DMS79 (cell line): ENCODE data around the gene PMS1.
"Not testable (repeated sequence)": the region's sequence is repeated elsewhere in the genome, so short reads cannot be mapped to it uniquely, and the experiment has no call there.

Source experiments
- DNase-seq: peaks from one replicate; lab custom pipeline; 2025; lab: John Stamatoyannopoulos, UW

Gene PMS1

GRCh38 chr2:189783927-189784867 lies at the start of gene PMS1, which contains the start of gene ORMDL1:
TSS of gene PMS1 (plus strand) at chr2:189784450. CDS start at chr2:189791810, 7,360 bp downstream.
TSS of gene ORMDL1 (minus strand) at chr2:189784339. CDS start at chr2:189782595, 1,744 bp downstream.
- peak; percentile 81 for DNase-seq

DNA sequence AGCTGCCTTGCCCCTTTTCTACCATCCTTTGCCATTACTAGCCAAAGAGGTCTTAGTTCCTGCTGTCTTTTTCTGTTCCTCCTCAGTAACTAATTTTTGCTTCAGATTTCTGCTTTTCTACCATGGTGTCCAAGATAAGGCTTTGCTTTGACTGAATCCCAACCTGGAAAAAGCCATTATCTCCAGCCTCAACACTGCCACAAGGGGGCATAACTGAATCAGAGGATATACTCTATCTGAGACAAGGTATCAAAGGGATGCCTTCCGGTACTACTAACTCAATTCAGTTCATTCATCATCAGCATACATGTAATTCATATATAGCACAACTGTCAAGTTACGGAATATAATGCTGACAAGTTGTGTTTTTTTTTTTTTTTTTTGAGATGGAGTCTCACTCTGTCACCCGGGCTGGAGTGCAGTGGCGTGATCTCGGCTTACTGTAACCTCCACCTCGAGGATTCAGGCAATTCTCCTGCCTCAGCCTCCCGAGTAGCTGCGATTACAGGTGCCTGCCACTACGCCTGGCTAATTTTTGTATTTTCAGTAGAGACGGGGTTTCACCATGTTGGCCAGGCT lies 33.1 kb upstream of the PMS1 start:
- no peak for DNase-seq

GRCh38 chr2:189756311-189756952 lies 27.8 kb upstream of the PMS1 start:
- no peak for DNase-seq

GRCh38 chr2:189760154-189760553 lies 24.1 kb upstream of the PMS1 start:
- DNase-seq: not testable (repeated sequence)

GRCh38 chr2:189762229-189762550 lies 22.1 kb upstream of the PMS1 start:
- no peak for DNase-seq

- peak; percentile 94 for DNase-seq
Observed at GRCh38 chr2:189762551-189763298, 21.5 kb upstream of the PMS1 start, which contains the start of gene OSGEPL1. TSS of gene OSGEPL1 (minus strand) at chr2:189762792. CDS start at chr2:189761640, 1,152 bp downstream.

DNA sequence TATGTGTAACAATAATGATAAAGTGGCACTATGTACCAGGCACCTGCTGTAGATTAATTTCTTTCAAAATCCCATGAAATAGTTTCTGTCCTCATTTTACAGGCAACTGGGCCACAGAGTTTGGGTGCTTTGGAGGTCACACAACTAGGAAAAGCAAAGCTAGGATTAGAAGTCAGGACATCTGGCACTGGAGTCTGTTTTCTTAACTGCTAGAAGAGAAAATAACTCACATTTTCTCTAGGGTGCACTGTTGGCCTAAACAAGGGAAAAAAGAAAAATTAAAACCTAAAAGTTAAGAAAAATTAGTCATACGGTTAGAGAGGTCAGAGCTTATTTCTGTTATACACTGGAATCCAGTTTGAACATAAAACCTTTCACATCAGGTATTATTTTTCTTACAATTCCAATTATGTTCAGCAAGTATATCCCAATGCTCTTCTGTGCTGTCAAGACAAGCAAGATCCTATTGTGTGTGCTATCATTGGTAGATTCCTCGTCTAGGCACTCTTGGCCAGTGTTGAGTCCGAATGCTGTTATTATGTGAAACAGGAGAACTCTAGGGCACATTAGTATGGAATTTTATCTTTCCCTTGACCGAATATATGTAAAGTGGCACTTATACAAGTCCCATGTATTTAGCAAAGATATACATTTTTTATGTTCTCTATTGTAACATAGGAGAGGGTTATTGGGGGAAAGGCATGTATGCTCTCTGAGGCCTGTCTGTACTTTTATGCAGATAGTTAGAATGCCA lies 20.2 kb upstream of the PMS1 start:
- no peak for DNase-seq

GRCh38 chr2:189770590-189771322 lies 13.5 kb upstream of the PMS1 start:
- no peak for DNase-seq

- DNase-seq: no peak
Observed at GRCh38 chr2:189772212-189772611, 12.0 kb upstream of the PMS1 start.

- DNase-seq: no peak
Observed at GRCh38 chr2:189782221-189782671, 2.0 kb upstream of the PMS1 start.

GRCh38 chr2:189783451-189783926 lies 761 bp upstream of the PMS1 start:
- DNase-seq: peak; percentile 66

DNA sequence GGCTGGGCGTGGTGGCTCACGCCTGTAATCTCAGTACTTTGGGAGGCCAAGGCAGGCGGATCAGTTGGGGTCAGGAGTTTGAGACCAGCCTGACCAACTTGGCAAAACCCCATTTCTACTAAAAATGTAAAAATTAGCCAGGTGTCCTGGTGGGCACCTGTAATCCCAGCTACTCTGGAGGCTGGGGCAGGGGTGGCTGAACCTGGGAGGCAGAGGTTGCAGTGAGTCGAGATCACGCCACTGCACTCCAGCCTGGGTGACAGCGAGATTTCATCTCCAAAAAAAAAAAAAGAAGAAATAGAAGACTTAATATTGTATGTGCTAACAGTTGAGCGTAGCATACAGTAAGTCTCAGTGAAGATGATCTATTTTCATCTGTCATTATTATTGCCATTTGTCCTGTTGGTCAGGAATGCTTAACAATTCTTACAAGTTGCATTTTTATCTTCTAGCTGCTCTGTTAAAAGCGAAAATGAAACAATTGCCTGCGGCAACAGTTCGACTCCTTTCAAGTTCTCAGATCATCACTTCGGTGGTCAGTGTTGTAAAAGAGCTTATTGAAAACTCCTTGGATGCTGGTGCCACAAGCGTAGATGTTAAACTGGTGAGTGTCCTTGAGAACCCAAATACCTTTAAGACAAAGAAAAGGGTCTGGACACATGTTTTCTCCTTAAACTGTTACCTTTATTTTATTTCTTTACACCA lies 7.2 kb downstream of the PMS1 start:
- DNase-seq: no peak

DNA sequence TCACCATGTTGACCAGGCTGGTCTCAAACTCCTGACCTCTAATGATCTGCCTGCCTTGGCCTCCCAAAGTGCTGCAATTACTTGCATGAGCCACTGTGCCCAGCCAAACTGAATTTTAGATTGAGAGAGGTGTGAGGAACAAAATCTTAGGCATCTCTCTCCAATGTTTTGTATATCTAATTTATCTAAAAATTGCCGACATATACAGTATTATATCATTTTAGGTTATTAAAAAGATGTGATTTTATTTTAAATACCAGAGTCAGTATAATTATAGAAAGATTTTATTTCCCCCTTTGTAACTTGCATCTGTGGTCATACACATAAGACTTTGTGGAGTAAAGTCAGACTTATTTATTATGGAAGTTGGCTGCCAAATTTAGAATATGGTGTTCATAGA lies 10.1 kb downstream of the PMS1 start:
- DNase-seq: no peak

GRCh38 chr2:189797902-189798301 lies 13.7 kb downstream of the PMS1 start:
- DNase-seq: no peak

- no peak for DNase-seq
Observed at GRCh38 chr2:189798312-189799029, 14.2 kb downstream of the PMS1 start.

DNA sequence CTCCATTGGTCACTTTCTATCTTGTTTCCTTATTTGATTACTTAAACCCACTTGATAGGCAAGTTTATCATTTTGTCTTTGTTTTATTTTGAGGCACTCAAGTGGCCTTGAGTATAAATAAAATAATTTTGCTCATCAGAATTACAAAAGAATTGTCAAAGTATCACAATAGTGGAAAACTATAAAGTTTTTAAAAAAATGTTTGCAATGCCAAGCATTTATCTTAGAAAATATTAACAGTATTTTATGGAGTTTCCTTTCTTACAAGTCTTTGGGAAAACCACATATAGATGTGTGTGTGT lies 14.7 kb downstream of the PMS1 start:
- DNase-seq: no peak

DNA sequence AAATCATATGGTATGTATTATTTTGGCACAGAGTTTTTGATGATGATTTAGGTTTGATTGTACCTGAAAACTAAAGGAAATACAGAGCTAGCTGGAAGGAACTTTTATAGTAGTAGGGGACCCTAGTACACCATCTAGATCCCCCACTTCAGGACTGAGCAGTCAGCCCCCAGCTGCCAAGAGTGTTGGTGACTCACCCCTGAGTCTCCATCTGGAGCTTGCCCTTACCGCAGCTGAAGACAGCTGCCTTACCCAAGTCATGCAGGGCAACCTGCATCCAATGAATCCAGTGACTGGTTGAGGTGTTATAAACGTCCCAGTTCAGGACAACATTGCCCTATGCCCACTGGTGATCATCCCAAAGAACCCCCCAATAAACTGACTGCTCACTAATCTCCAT lies 15.3 kb downstream of the PMS1 start:
- DNase-seq: no peak

- no peak for DNase-seq
Observed at GRCh38 chr2:189802396-189802912, 18.2 kb downstream of the PMS1 start.

DNA sequence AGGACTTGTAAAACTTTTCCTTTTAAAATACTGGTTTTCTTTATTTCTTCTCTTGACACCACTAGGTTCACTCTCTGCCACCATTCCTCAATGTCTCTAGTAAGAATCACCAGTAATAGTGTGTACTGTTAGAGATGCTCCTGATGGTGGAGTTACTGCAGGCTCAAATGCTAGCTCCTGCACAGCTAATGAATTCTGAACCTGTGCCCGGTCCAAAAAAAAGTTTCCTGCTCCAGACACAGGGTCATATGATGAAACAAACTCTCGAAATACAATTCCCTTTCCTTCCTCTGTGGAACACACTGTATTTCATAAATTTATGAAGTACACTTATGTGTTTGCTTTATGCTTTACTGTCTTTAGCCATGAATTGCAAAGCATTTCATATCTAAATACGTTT lies 19.2 kb downstream of the PMS1 start:
- no peak for DNase-seq
